GM21367 (cell line): ENCODE data around the gene ITGB7.
A peak's percentile ranks its signal among the peaks of the same experiment; 100 is the strongest.
"Not testable (repeated sequence)": the region's sequence is repeated elsewhere in the genome, so short reads cannot be mapped to it uniquely, and the experiment has no call there.

Experiments used
- ATAC-seq: cut with Tn5 transposase; IDR thresholded peaks from one replicate; pipeline ENCODE4 v1.9.1; 2021; ENCODE audit not compliant: unreplicated experiment

Gene ITGB7

DNA sequence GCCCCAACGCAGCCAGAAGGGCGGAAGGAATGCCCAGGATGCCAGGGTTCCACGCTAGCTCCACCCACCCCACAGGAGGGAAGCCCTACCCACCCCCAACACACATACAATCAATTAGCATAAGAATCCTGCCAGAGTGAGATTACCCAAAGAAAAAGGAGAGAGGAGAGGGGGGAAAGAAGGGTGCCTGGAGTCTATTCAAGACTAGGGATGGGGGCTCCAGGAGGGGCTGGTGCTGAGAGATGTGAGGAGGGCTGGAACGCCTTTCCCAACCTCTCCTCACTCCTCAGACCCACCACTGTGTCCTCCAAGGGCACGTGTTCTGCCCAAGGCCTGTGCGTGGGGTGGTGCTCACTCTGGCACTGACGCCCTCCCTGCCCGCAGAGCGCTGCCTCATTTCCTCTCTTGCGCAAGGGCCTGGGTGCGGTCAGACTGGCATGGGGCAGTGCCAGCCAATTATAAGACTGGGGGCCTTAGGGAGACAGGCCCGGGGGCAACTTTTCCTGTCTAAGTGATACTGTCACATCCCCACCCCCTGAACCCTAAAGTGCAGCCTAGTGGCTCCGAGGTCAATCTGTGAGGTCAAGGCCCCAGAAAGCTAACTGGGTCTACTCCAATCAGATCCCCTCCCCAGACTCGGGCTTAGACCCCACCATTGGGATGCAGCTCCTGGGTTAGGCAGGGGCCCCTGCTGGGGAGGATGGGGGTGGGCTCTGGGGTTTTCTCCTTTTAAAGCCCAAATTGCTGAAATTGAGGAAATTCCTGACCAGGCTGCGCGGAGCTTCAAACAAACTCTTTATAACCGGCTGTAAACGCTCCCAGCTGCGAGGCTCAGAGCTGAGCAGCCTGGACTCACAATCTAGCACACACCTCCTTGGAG lies 10.2 kb upstream of the ITGB7 start:
- ATAC-seq = no peak

DNA sequence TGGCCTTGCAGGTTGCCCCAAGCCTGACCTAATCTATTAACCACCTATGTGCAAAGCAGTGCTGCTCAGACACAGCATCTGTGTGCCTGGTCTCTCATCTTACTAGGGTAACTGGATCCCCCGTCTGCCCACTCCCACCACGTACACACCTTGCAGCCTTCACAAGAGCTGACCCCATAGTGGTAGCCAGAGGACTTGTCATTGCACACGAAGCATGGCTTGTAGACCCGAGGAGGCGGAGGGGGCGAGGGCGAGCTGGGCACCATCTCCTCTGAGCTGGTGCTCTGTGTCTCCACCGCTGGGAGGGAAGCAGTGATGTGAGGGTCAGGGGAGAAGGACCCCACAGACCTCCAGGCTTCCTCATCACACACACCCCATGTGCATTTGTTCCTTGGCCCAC lies 8.4 kb upstream of the ITGB7 start:
- ATAC-seq = no peak

DNA sequence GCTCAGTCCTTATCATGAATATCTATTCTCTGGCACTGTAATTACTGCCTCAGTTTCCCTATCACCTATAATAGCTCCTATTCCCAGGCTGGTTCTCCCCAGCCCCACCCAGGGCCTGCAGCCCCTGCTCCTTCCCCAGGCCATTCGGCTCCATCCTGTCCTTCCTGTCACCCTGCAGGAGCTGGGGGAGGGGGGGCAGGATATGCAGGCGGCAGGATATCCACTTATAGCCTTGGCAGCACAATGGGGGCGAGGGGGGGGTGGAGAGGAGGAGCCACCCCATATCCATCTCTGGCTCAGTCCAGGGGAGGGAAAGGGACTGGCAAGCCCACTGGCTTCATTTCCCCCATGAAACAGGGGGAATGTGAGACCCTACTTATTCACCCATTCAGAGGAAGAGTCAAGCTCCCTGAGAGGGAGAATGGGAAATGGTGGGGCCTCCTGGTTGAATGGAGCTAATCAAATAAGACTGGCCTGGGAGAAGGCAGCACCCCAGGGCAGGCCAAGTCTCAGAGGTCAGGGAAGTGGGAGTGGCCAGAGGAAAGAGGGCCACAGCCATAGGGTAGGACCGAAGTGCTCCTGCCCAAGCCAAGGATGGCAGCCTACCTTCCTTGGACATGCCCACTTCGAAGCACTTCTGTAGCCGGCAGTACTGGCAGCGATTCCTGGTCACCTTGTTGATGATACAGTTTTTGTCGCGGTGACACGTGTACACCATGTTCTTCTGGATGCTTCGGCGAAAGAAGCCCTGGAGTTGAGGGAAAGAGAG lies 7.8 kb upstream of the ITGB7 start:
- ATAC-seq = no peak

- ATAC-seq = no peak
These were observed 7.2 kb upstream of the ITGB7 start for GRCh38 chr12:53214221-53214620.

- no peak for ATAC-seq
These were observed 6.3 kb upstream of the ITGB7 start for GRCh38 chr12:53213348-53213747.

DNA sequence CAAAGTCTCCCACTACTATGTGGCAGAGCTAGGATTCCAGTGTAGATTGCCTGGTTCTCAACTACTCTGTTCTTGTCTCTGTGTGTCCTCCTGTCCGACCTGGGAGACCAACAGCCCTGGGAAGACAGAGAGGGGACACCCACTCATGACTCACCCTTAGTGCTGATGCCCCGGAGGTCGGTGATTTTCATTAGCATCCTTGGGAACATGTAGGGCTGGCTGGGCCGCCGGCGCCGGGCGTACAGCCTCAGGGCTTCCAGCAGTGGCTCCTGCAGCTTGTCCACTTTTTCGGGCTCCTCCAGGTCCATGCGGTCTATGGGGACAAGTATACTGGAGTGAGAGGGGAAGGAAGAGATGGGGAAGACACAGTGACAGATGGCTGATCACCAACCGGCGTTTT lies 5.9 kb upstream of the ITGB7 start:
- no peak for ATAC-seq

DNA sequence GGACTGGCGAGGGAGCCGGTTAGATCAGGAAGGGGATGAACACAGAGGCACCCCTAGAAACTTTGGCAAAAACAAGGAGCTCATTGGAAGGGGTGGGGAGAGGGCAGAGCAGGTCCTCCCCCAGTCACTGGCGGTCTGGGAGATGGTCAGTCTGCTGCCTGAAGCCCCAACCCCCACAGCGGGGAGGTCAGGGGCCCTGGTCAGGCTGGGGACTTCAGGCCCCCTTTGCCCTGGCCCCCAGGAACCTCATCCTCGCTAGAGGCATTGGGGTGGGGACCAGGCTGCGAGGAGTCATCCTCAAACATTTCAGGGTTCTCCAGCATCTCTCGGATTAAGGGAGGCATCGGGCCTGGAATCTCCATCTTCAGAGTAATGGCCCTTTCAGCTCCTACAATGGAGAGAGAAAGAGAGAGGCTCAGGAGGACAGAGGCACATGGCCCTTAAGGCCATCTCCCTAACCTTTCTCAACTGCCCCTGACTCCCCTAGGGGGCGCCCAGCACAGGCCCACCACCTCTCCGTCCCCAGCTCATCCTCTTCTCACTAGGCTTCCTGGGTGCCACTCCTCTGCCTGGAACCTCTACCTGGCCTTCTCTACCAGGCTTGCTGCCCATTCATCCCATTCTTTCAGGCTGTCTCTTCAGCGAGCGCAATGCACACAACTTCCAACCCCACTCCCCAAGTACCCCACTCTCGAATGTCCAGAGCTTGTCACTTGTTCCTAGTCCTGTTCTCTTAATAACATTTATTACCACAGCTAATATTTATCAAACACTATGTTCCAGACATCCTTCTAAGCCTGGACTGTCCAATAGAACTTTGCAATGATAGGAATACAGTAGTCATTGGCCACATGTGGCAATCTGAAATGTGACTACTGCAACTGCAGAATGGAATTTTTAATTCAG lies 4.7 kb upstream of the ITGB7 start:
- no peak for ATAC-seq

- ATAC-seq = no peak
These were observed 3.8 kb upstream of the ITGB7 start for GRCh38 chr12:53210843-53211242.

- no peak for ATAC-seq
These were observed 1.9 kb upstream of the ITGB7 start for GRCh38 chr12:53208877-53209463.

- no peak for ATAC-seq
These were observed 1.4 kb upstream of the ITGB7 start for GRCh38 chr12:53208435-53208834.

- ATAC-seq = peak; percentile 62
These were observed 1.2 kb downstream of the ITGB7 start for GRCh38 chr12:53205747-53206419.

DNA sequence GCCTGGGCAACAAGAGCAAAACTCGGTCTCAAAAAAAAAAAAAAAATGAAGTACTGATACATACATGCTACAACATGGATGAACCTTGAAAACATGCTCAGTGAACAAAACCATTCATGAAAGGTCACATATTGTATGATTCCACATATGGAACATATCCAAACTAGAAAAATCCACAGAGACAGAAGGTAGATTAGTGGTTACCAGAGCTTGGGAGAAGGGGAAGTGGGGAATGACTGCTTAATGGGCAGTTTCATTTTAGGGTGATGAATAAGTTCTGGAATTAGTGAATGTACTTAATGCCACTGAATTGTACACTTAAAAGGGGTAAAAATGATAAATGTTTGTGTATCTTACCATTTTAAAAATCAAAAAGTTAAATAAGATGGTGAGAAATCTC lies 2.7 kb downstream of the ITGB7 start:
- ATAC-seq = no peak

DNA sequence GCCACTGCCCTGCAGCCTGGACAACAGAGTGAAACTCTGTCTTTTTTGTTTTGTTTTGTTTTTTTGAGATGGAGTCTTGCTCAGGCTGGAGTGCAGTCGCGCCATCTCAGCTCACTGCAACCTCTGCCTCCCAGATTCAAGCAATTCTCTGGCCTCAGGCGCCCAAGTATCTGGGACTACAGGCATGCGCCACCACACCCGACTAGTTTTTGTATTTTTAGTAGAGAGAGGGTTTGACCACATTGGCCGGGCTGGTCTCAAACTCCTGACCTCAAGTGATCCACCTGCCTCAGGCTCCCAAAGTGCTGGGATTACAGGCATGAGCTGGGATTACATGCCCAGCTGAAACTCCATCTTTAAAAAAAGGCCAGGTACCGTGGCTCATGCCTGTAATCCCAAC lies 4.7 kb downstream of the ITGB7 start:
- ATAC-seq = not testable (repeated sequence)

DNA sequence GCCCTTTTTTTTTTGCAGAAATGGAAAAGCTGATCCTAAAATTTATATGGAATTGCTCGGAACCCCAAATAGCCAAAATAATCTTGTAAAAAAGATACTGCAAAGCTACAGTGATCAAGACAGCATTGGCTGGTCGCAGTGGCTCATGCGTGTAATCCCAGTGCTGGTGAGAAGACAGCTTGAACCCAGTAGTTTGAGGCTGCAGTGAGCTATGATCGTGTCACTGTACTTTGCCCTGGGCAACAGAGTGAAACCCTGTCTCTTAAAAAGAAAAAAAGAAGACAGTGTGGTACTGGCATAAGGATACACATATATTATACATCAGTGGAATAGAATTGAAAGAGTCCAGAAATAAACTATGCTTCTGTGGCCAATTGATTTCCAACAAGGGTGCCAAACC lies 5.4 kb downstream of the ITGB7 start:
- no peak for ATAC-seq

DNA sequence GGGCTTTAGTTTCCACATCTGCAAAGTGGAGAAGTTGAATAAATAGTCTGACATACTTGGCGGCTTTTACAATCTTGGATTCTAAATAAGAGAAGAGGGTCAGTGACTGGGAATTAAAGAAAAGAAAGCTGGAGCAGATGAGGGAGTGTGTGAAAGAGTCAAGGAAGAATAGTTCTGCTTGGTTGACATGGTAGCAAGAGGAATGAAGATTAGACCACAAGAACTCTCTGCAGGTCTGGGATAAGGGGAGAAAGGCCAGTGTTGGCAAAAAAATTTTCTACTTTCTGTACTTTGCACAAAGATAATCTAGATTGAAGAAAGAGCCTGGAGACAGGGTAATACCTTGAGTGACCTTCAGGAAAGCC lies 5.9 kb downstream of the ITGB7 start:
- no peak for ATAC-seq

DNA sequence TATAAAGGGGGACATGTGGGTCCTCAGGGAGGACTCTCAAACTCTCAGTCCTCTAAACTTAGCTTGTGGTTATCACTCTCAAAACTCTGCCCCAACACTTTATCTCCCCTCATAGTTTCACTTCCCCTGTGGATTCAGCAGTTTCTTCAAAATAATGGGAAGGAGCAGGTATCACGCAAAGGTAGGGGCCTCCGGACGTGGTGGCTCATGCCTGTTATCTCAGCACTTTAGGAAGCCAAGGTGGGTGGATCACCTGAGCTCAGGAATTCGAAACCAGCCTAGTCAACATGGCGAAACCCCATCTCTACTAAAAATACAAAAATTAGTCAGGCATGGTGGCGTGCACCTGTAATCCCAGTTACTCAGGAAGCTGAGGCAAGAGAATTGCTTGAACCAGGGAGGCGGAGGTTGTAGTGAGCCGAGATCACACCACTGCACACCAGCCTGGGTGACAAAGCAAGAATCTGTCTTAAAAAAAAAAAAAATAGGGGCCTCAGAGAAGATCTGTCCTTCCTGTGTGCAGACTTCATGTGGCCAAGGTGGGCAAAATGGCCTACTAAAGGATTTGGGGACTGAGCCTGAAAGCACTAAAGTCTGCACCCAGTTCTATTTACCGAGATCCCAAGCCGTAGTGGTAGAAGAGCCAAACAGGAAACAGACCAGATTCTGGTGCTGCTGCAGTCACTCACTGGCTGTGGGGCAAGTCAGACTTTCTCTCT lies 6.4 kb downstream of the ITGB7 start:
- peak; percentile 49 for ATAC-seq

DNA sequence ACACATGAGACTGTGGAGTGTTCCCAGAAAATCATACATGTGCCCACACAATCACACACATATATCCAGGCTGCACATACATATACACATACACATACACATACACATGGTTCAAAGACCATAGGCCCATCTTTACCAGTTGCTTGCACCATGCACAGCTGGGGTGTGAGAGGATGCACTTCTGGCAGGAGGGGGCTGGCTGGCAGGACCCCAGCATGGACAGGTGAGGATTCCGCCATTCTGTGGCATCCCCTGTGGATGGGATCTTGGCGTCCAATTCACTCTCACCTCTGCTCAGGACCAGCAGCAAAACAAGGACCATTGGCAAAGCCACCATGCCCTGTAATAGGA lies 7.0 kb downstream of the ITGB7 start:
- peak; percentile 16 for ATAC-seq

GRCh38 chr12:53199700-53200099 lies 7.4 kb downstream of the ITGB7 start:
- ATAC-seq = no peak

DNA sequence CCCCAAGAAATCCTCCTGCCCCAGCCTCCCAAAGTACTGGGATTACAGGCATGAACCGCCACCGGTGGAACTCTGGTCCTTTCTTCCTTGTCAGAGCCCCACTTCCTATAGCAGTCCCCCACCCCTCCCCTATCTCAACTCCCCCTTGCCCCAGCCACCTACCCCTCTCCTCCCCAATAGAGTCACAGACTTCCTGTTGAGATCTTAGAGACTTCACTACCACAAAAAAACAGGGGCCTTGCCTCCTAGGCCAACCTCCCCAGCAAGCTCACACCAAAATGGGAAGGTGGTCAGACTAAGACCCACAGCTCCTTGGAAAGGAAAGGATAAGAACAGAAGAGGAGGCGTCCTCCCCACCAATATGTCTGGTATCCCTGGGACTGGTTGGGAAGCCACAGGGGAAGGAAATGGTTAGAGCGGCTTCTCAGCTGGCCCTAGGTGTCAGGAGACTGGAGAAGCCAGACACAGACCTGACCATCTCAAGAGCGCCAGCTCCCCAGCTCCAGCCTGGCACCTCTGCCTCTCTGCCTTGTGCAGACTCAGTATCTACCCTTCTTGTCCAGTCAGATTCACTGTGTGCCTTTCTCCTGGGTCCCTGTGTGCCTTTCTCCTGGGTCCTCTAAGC lies 8.5 kb downstream of the ITGB7 start:
- no peak for ATAC-seq
